Measurements from ENCODE around the gene STIP1. TPM values are rescaled to one million over a fixed set of nuclear protein-coding genes. Genes with fewer than 3 reads are reported as not detected.

The STIP1 gene
- total and polyA plus RNA-seq, 2 donors (not counting 1 experiment from before 2014, with no cell fraction given): 49.8 to 78.7 TPM

DNA sequence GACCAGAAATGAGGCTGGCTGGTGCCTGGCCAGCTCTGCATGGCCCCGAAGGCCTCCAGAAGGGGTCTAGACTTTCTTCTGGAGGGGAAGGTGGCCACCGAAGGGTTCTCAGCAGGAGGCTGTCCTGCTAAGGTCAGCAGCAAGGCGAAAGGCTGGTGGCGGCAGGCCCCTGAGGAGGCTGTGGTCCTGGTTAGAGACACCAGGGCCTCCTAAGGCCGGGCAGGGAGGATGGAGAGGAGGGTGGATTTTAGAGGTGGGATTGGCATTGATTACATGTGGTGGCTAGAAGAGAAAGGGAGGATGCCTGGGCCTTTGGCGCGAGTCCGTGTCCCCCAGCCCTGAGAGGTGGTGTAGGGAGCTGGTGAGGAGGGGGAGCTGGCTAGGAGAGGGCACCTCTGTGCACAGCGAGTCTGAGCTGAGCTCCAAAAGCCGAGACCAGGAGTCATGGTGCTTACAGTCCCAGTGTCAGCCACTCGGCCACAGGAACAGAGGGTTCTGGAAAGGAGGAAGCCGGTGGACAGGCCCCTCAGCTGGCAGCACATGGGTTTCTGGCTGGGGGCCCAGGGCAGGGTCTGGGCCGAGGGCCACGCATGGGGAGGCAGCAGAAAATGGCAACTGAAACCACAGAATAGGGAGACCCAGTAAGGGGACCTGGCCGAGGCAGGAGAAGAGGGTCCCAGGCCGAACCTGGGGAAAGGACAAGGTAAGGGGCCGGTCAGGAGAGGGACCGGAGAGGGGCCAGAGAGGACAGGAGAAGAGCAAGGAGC is 23.0 kb downstream of the STIP1 start:
- Mint-ChIP-seq H3K9me3 (ENCODE audit: insufficient read depth) (no peaks in the 10 kb centered on the region), H3K27me3 (no peaks in the 10 kb centered on the region), H3K4me1 (peaks cover 60% of the 10 kb centered on the region), H3K4me3 (peak overlapping the region; percentile 67), H3K27ac (peak overlapping the region; percentile 96)
- ATAC-seq (ENCODE audit: low read depth) (no peak), DNase-seq (no peak)
- Histone ChIP-seq H3K79me2 (ENCODE audit: control insufficient read depth, insufficient read depth, low read length) (peaks cover 37% of the 10 kb centered on the region), H3K9ac (ENCODE audit: low read length) (no peak overlapping the region), H3K4me2 (replicated peaks; ENCODE audit: low read depth, low read length, poor library complexity, severe bottlenecking) (peak overlapping the region; percentile 99), H3K9me3 (ENCODE audit: control extremely low read depth in 1 of 3, control insufficient read depth in 2 of 3, insufficient read depth in 1 of 3, low read length in 2 of 3) (no peaks in the 10 kb centered on the region), H3K27ac (ENCODE audit: low read length in 2 of 2) (peak overlapping the region; percentile 73 to 90), H4K20me1 (ENCODE audit: control insufficient read depth, insufficient read depth, low read length, poor library complexity, severe bottlenecking) (peaks cover 37% of the 10 kb centered on the region), H3K36me3 (replicated peaks in 1 of 2; ENCODE audit: control extremely low read depth in 1 of 2, control insufficient read depth in 1 of 2, extremely low read depth in 1 of 2, insufficient read depth in 2 of 2, low read length in 1 of 2) (peaks cover 0 to 34% of the 10 kb centered on the region in 2 experiments), H3K27me3 (replicated peaks in 1 of 4; ENCODE audit: control extremely low read depth in 1 of 4, control insufficient read depth in 3 of 4, insufficient read depth in 4 of 4, low read length in 3 of 4) (no peaks in the 10 kb centered on the region), H3K4me1 (ENCODE audit: control insufficient read depth in 2 of 2, insufficient read depth in 2 of 2, low read length in 2 of 2) (peaks cover 30 to 58% of the 10 kb centered on the region in 2 donors), H3K4me3 (ENCODE audit: control extremely low read depth in 1 of 5, extremely low read depth in 1 of 5, insufficient read depth in 1 of 5, low read depth in 2 of 5, low read length in 4 of 5) (no peak overlapping the region), H2AFZ (ENCODE audit: insufficient read depth, low read depth, low read length, poor library complexity, severe bottlenecking) (no peak overlapping the region)
- TF ChIP-seq CTCF (IDR thresholded peaks at IDR 0.05) (no peak), EZH2 (IDR thresholded peaks at IDR 0.05; ENCODE audit: borderline replicate concordance, insufficient read depth, low read depth, low read length, poor library complexity, severe bottlenecking) (no peak)
- intact Hi-C loops (cut with micrococcal nuclease): loop anchor here (10.0 kb wide), 1 partner anchor 446 kb away; no protein-coding TSS in a partner anchor
- 83% methylated on average over 18 of the region's 18 CpGs for WGBS (ENCODE audit: insufficient coverage)
- ChIA-PET CTCF (interaction anchor here (5.6 to 10.3 kb wide), 4 partner anchors 7 to 39 kb away, joined by 53 to 141 read pairs (median 66); partner anchors contain the start of genes NUDT22, PLCB3, PPP1R14B and STIP1), POLR2A (interaction anchor here (0.5 to 1.6 kb wide), 3 partner anchors 8 to 49 kb away, joined by 3 to 6 read pairs (median 5); partner anchors contain the start of gene PPP1R14B)

DNA sequence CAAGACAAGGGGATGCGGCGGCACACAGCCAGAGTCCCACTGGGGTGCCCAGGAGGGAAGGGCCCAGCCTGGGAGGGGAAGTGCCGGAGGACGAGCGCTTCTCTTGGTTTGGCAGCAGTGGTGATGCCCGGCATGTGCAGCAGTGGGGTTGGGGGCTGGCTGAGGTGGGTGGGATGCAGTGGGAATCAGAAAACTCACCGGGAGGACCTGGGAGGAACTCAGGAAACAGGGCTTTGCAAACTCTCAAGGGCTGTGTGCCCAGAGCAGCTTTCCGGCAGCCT is 23.5 kb downstream of the STIP1 start:
- Histone ChIP-seq H2AFZ (ENCODE audit: insufficient read depth, low read depth, low read length, poor library complexity, severe bottlenecking) (no peak overlapping the region), H3K4me3 (ENCODE audit: control extremely low read depth in 1 of 5, extremely low read depth in 1 of 5, insufficient read depth in 1 of 5, low read depth in 2 of 5, low read length in 4 of 5) (no peak overlapping the region), H3K79me2 (ENCODE audit: control insufficient read depth, insufficient read depth, low read length) (peaks cover 37% of the 10 kb centered on the region), H3K4me1 (ENCODE audit: control insufficient read depth in 2 of 2, insufficient read depth in 2 of 2, low read length in 2 of 2) (peaks cover 29 to 56% of the 10 kb centered on the region in 2 donors), H3K9me3 (ENCODE audit: control extremely low read depth in 1 of 3, control insufficient read depth in 2 of 3, insufficient read depth in 1 of 3, low read length in 2 of 3) (no peaks in the 10 kb centered on the region), H3K9ac (ENCODE audit: low read length) (no peak overlapping the region), H3K27ac (ENCODE audit: low read length in 2 of 2) (peak overlapping the region in 1 of 2 donors; percentile 90), H3K36me3 (replicated peaks in 1 of 2; ENCODE audit: control extremely low read depth in 1 of 2, control insufficient read depth in 1 of 2, extremely low read depth in 1 of 2, insufficient read depth in 2 of 2, low read length in 1 of 2) (peaks cover 0 to 29% of the 10 kb centered on the region in 2 experiments), H3K27me3 (replicated peaks in 1 of 4; ENCODE audit: control extremely low read depth in 1 of 4, control insufficient read depth in 3 of 4, insufficient read depth in 4 of 4, low read length in 3 of 4) (no peaks in the 10 kb centered on the region), H4K20me1 (ENCODE audit: control insufficient read depth, insufficient read depth, low read length, poor library complexity, severe bottlenecking) (peaks cover 37% of the 10 kb centered on the region), H3K4me2 (replicated peaks; ENCODE audit: low read depth, low read length, poor library complexity, severe bottlenecking) (no peak overlapping the region)
- ATAC-seq (ENCODE audit: low read depth) (no peak), DNase-seq (no peak)
- H3K9me3 Mint-ChIP-seq (ENCODE audit: insufficient read depth): no peaks in the 10 kb centered on the region
- intact Hi-C loops (cut with micrococcal nuclease): loop anchor here (10.0 kb wide), 1 partner anchor 445 kb away; no protein-coding TSS in a partner anchor
- 89% methylated on average over 8 of the region's 8 CpGs for WGBS (ENCODE audit: insufficient coverage)
- ChIA-PET CTCF (interaction anchor here (7.2 kb wide), 1 partner anchor 16 kb away, joined by 70 read pairs; the partner anchor contains the start of genes NUDT22 and TRPT1), POLR2A (no interaction called here)
- no peak for TF ChIP-seq EZH2 (IDR thresholded peaks at IDR 0.05; ENCODE audit: borderline replicate concordance, insufficient read depth, low read depth, low read length, poor library complexity, severe bottlenecking)
- TF ChIP-seq CTCF (IDR thresholded peaks at IDR 0.05): no peak
- peak overlapping the region; percentile 56 for H3K27ac Mint-ChIP-seq
- peak overlapping the region; percentile 23 for H3K4me3 Mint-ChIP-seq
- H3K27me3 Mint-ChIP-seq: no peaks in the 10 kb centered on the region
- H3K4me1 Mint-ChIP-seq: peaks cover 58% of the 10 kb centered on the region
